Measurements from ENCODE around the gene CNTNAP2.

GRCh38 chr7:147276106-147276505 is 1159.5 kb downstream of the CNTNAP2 start:
- TF ChIP-seq CTCF (conservative IDR thresholded peaks at IDR 0.05 in 1 of 2, IDR thresholded peaks at IDR 0.05 in 1 of 2; ENCODE audit: low read depth in 1 of 2, low read length in 2 of 2), result no peak
- TF ChIP-seq EZH2 (IDR thresholded peaks at IDR 0.05; ENCODE audit: low read length, missing control alignments), result no peak

Data from fibroblast of lung (primary cell).